ENCODE results near the gene SLC5A6. TPM values are rescaled to one million over a fixed set of nuclear protein-coding genes. Genes with fewer than 3 reads are reported as not detected.

The SLC5A6 gene
- total and polyA plus RNA-seq, 7 donors: 16.8 to 64.2 (median 23.3) TPM

DNA sequence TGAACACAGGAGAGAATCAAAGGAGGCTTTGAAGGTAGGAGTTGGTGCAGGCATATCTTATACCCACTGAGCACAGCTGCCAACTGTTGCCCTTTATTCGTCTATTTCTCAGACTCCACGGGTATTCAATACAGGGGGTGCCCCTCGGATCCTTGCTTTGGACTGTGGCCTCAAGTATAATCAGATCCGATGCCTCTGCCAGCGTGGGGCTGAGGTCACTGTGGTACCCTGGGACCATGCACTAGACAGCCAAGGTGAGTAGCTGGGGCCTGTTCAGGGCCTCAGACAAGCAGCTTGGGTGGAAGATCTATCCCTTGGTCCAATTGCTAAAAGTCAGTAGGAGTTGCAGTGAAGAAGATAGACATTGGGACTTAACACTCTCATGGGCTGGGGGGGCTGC, 10.3 kb upstream of the SLC5A6 start:
- Histone ChIP-seq H3K9me3 (no peaks in the 10 kb centered on the region), H3K36me3 (ENCODE audit: insufficient read depth in 1 of 2, low read depth in 1 of 2) (peaks cover 26 to 95% of the 10 kb centered on the region in 2 donors), H3K27ac (no peak overlapping the region), H3K4me3 (no peak overlapping the region), H3K4me1 (peaks cover 5% of the 10 kb centered on the region), H3K27me3 (ENCODE audit: insufficient read depth in 3 of 3, low read length in 2 of 3) (no peaks in the 10 kb centered on the region)
- intact Hi-C loops (cut with DNase I): no loop called here
- TF ChIP-seq, protein P1, sequence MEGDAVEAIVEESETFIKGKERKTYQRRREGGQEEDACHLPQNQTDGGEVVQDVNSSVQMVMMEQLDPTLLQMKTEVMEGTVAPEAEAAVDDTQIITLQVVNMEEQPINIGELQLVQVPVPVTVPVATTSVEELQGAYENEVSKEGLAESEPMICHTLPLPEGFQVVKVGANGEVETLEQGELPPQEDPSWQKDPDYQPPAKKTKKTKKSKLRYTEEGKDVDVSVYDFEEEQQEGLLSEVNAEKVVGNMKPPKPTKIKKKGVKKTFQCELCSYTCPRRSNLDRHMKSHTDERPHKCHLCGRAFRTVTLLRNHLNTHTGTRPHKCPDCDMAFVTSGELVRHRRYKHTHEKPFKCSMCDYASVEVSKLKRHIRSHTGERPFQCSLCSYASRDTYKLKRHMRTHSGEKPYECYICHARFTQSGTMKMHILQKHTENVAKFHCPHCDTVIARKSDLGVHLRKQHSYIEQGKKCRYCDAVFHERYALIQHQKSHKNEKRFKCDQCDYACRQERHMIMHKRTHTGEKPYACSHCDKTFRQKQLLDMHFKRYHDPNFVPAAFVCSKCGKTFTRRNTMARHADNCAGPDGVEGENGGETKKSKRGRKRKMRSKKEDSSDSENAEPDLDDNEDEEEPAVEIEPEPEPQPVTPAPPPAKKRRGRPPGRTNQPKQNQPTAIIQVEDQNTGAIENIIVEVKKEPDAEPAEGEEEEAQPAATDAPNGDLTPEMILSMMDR (IDR thresholded peaks at IDR 0.05): no peak
- DNase-seq: no peak
- 92 to 97% (median 93%) methylated on average over 5 of the region's 5 CpGs for WGBS, 3 donors
- no peak for ATAC-seq

DNA sequence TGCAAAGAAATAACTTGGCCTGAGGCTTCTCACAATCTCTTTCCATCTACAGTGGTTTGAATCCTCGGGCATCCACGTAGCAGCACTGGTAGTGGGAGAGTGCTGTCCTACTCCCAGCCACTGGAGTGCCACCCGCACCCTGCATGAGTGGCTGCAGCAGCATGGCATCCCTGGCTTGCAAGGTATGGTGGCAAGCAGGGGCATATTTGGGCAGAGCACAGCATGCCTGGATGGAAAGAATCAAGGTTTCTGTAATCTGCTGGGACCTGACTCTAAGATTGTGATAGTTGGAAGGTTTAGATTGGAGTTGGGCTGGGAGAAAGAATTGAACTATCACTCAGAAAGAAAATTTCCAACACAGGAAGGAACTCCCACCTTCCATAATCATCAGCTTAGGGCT, 9.1 kb upstream of the SLC5A6 start:
- no peak for ATAC-seq
- TF ChIP-seq, protein P1 (IDR thresholded peaks at IDR 0.05): no peak
- no peak for DNase-seq
- intact Hi-C loops (cut with DNase I): no loop called here
- H3K36me3 ChIP-seq (ENCODE audit: insufficient read depth in 1 of 2, low read depth in 1 of 2): peaks cover 20 to 90% of the 10 kb centered on the region in 2 donors
- H3K27ac ChIP-seq: no peak overlapping the region
- no peaks in the 10 kb centered on the region for H3K9me3 ChIP-seq
- WGBS, 3 donors: 88 to 95% (median 93%) methylated on average over 3 of the region's 3 CpGs
- H3K4me1 ChIP-seq: peaks cover 9% of the 10 kb centered on the region
- no peak overlapping the region for H3K4me3 ChIP-seq
- no peaks in the 10 kb centered on the region for H3K27me3 ChIP-seq (ENCODE audit: insufficient read depth in 3 of 3, low read length in 2 of 3)

DNA sequence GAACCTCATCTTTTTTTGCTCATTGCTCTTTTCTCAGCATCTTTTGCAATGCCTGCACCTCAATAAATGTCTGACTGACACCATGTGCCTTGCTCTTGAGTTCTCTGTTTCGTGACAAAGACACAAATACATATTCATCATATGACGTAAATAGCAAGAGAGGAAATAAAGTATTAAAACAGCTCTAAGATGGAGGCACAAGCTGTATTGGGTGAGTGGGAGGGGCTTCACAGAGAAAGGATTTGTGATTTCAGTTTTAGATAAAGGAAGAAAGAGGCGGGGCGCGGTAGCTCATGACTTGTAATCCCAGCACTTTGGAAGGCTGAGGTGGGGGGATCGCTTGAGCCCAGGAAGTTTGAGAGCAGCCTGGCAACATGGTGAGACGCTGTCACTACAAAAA, 8.0 kb upstream of the SLC5A6 start:
- WGBS, 3 donors: 96 to 98% (median 97%) methylated on average over 7 of the region's 7 CpGs
- DNase-seq (no peak), ATAC-seq (no peak)
- Histone ChIP-seq H3K27ac (no peak overlapping the region), H3K4me1 (peaks cover 9% of the 10 kb centered on the region), H3K9me3 (no peaks in the 10 kb centered on the region), H3K4me3 (no peak overlapping the region), H3K27me3 (ENCODE audit: insufficient read depth in 3 of 3, low read length in 2 of 3) (no peaks in the 10 kb centered on the region), H3K36me3 (ENCODE audit: insufficient read depth in 1 of 2, low read depth in 1 of 2) (peaks cover 20 to 91% of the 10 kb centered on the region in 2 donors)
- TF ChIP-seq, protein P1 (IDR thresholded peaks at IDR 0.05): no peak
- intact Hi-C loops (cut with DNase I): no loop called here

DNA sequence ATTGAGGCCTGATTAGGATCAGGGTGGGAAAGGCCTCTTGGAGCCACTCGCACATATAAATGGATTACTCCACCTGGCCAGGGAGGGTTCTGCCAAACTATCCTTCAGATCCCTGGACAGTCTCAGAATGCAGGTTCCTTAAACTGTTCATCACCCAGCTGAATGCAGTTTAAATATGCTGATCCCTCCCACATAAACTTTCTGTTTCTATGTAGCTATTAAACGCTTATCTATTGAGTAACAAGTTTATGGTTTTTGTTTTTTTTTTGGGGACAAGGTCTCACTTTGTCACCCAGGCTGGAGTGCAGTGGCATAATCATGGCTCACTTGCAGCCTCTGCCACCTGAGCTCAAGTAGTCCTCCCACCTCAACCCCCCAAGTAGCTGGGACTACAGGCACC, 7.0 kb upstream of the SLC5A6 start:
- DNase-seq: no peak
- H3K4me3 ChIP-seq: no peak overlapping the region
- intact Hi-C loops (cut with DNase I): loop anchor here in 1 of 2 donors (5.0 kb wide), 1 partner anchor 58 kb away; the partner anchor contains the start of gene DNAJC5G
- peaks cover 10% of the 10 kb centered on the region for H3K4me1 ChIP-seq
- no peaks in the 10 kb centered on the region for H3K9me3 ChIP-seq
- WGBS, 3 donors: 87 to 95% (median 92%) methylated on average over 2 of the region's 2 CpGs
- TF ChIP-seq, protein P1 (IDR thresholded peaks at IDR 0.05): no peak
- H3K27ac ChIP-seq: no peak overlapping the region
- peaks cover 14 to 91% of the 10 kb centered on the region in 2 donors for H3K36me3 ChIP-seq (ENCODE audit: insufficient read depth in 1 of 2, low read depth in 1 of 2)
- no peaks in the 10 kb centered on the region for H3K27me3 ChIP-seq (ENCODE audit: insufficient read depth in 3 of 3, low read length in 2 of 3)
- no peak for ATAC-seq

DNA sequence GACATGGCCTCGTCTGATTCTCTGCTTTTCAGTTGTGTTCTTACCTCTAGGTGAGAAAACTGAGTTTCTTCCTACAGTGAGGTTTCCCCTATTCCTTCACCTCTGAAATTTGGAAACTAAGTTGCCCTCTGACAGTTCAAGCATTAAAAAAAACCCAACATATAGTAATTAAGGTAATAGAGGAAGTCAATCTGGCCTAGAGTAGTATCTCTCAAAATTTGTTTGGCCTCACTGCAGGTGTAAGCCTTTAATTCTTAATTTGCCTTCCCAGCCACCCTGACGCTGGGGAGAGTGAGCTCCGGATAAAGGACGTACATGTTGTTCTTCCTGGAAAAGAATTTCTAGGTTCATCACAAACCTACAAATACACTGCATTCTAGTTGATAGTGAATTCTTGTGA, 6.5 kb upstream of the SLC5A6 start:
- no peak for ATAC-seq
- Histone ChIP-seq H3K9me3 (no peaks in the 10 kb centered on the region), H3K36me3 (ENCODE audit: insufficient read depth in 1 of 2, low read depth in 1 of 2) (peaks cover 9 to 91% of the 10 kb centered on the region in 2 donors), H3K4me1 (peaks cover 14% of the 10 kb centered on the region), H3K4me3 (no peak overlapping the region), H3K27ac (no peak overlapping the region), H3K27me3 (ENCODE audit: insufficient read depth in 3 of 3, low read length in 2 of 3) (no peaks in the 10 kb centered on the region)
- intact Hi-C loops (cut with DNase I): loop anchor here in 1 of 2 donors (5.0 kb wide), 1 partner anchor 59 kb away; the partner anchor contains the start of gene DNAJC5G
- no peak for DNase-seq
- TF ChIP-seq, protein P1 (IDR thresholded peaks at IDR 0.05): no peak
- WGBS, 3 donors: 83 to 95% (median 85%) methylated on average over 4 of the region's 4 CpGs
